GM21723 (cell line): ENCODE results near the gene ZDHHC8.

ENCODE experiments used
- ATAC-seq: cut with Tn5 transposase; IDR thresholded peaks from one replicate; pipeline ENCODE4 v1.9.1; 2021; ENCODE audit warnings: mild to moderate bottlenecking, moderate library complexity; ENCODE audit not compliant: unreplicated experiment

Gene ZDHHC8

GRCh38 chr22:20096574-20097420, 34.8 kb upstream of the ZDHHC8 start:
- ATAC-seq: no peak

GRCh38 chr22:20099099-20099711, 32.4 kb upstream of the ZDHHC8 start:
- ATAC-seq: no peak

GRCh38 chr22:20101638-20102037, 30.0 kb upstream of the ZDHHC8 start:
- ATAC-seq: no peak

GRCh38 chr22:20102203-20102780, 29.3 kb upstream of the ZDHHC8 start:
- no peak for ATAC-seq

GRCh38 chr22:20105456-20106204, 26.0 kb upstream of the ZDHHC8 start:
- no peak for ATAC-seq

GRCh38 chr22:20106205-20106848, 25.3 kb upstream of the ZDHHC8 start:
- no peak for ATAC-seq

- no peak for ATAC-seq
Measured at GRCh38 chr22:20106849-20107237, 24.8 kb upstream of the ZDHHC8 start.

- ATAC-seq: no peak
Measured at GRCh38 chr22:20107471-20107901, 24.1 kb upstream of the ZDHHC8 start.

GRCh38 chr22:20107951-20108756, 23.4 kb upstream of the ZDHHC8 start:
- no peak for ATAC-seq

GRCh38 chr22:20108757-20109230, 22.8 kb upstream of the ZDHHC8 start:
- ATAC-seq: no peak

- ATAC-seq: no peak
Measured at GRCh38 chr22:20109411-20110358, 21.9 kb upstream of the ZDHHC8 start.

- ATAC-seq: no peak
Measured at GRCh38 chr22:20110359-20110985, 21.1 kb upstream of the ZDHHC8 start.

- no peak for ATAC-seq
Measured at GRCh38 chr22:20111045-20111688, 20.4 kb upstream of the ZDHHC8 start.

- no peak for ATAC-seq
Measured at GRCh38 chr22:20111689-20112622, 19.6 kb upstream of the ZDHHC8 start.

- ATAC-seq: no peak
Measured at GRCh38 chr22:20112623-20113511, 18.7 kb upstream of the ZDHHC8 start.
